ENCODE data around the gene HOGA1. TPM values are rescaled to one million over a fixed set of nuclear protein-coding genes. Genes with fewer than 3 reads are reported as not detected.
A peak's percentile ranks its signal among the peaks of the same experiment; 100 is the strongest.
"Not testable (repeated sequence)": the region's sequence is repeated elsewhere in the genome, so short reads cannot be mapped to it uniquely, and the experiment has no call there.

Gene HOGA1
- total RNA-seq, 1 donor from 2014 or later, result 1.6 TPM

DNA sequence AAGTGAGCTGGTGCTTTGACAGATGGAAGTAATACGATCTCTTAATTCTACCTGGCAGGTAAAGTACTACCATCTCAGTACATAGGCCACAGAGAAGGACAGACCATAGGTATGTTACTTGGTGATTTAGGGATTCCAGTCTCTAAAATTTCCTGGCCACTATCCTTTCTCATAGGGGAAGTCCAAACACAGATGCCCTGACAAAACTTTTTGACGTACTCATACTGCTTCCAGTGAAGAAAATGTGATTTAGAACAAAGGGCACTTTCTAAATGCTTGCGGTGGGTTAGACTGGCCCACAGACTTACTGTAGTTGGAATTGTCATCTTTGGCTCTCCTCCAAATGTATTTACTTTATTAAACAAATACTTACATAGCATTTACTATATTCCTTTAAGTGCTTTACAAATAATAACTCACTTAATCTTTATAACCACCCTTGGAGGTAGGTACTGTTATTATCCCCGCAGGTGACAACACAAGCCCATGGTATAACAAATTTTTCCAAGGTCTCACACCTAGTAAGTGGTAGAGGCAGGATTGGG is 59.3 kb downstream of the HOGA1 start:
- Histone ChIP-seq H3K27ac (ENCODE audit: low read depth, low read length) (no peak overlapping the region), H3K36me3 (ENCODE audit: control insufficient read depth in 3 of 3, insufficient read depth in 3 of 3, low read length in 3 of 3) (peaks cover 7 to 9% (median 8%) of the 10 kb centered on the region in 3 donors), H3K4me1 (ENCODE audit: control insufficient read depth in 3 of 3, insufficient read depth in 3 of 3, low read length in 3 of 3) (peaks cover 11 to 18% (median 13%) of the 10 kb centered on the region in 3 donors), H3K4me3 (ENCODE audit: low read length in 3 of 3) (no peak overlapping the region), H3K27me3 (ENCODE audit: control insufficient read depth in 3 of 3, insufficient read depth in 3 of 3, low read length in 3 of 3) (no peaks in the 10 kb centered on the region), H3K9me3 (ENCODE audit: control insufficient read depth in 3 of 3, low read length in 3 of 3) (no peaks in the 10 kb centered on the region), H3K9ac (ENCODE audit: low read depth in 1 of 3, low read length in 3 of 3) (no peak overlapping the region)

DNA sequence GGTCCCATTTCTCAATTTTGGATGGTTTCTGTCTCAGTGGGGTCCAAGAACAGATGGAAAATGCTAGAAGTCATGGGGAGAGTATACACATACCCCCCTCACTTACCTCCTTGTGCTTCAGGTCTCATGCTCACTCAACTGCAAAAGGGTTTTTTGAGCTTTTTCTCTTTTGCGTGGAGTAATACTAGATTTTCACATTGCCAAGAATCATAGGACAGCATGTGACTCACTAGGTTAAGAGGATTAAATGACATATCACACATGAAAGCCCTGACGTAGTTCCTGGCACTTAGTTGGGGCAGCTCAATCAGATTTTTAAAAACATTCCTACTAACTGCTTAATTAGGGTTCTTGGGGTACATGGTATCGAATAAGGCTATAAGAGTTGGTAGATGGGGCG is 60.7 kb downstream of the HOGA1 start:
- Histone ChIP-seq H3K4me3 (ENCODE audit: low read length in 3 of 3) (no peak overlapping the region), H3K36me3 (ENCODE audit: control insufficient read depth in 3 of 3, insufficient read depth in 3 of 3, low read length in 3 of 3) (peaks cover 7 to 9% (median 8%) of the 10 kb centered on the region in 3 donors), H3K4me1 (ENCODE audit: control insufficient read depth in 3 of 3, insufficient read depth in 3 of 3, low read length in 3 of 3) (peaks cover 12 to 24% (median 18%) of the 10 kb centered on the region in 3 donors), H3K9ac (ENCODE audit: low read depth in 1 of 3, low read length in 3 of 3) (no peak overlapping the region), H3K9me3 (ENCODE audit: control insufficient read depth in 3 of 3, low read length in 3 of 3) (no peaks in the 10 kb centered on the region), H3K27me3 (ENCODE audit: control insufficient read depth in 3 of 3, insufficient read depth in 3 of 3, low read length in 3 of 3) (no peaks in the 10 kb centered on the region), H3K27ac (ENCODE audit: low read depth, low read length) (no peak overlapping the region)

DNA sequence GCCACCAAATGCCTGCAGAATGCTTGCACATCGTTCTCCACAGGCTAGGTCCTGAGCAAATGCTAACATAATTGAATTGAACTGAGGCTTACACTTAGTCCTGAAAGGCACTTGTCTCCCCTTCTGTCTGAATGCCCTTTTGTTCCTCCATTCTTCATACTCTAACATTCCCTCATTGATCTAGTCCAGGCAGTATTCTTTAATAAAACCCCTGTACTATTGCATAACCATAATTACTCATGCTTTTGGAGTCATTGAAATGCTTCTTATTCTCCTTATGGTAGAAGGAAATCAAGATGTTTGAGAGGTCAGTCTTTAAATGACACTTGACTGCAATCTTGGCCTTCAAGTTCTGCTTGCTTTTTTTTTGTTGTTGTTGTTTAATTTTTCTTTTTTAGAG is 63.4 kb downstream of the HOGA1 start:
- Histone ChIP-seq H3K9me3 (ENCODE audit: control insufficient read depth in 3 of 3, low read length in 3 of 3) (no peaks in the 10 kb centered on the region), H3K9ac (ENCODE audit: low read depth in 1 of 3, low read length in 3 of 3) (no peak overlapping the region), H3K27me3 (ENCODE audit: control insufficient read depth in 3 of 3, insufficient read depth in 3 of 3, low read length in 3 of 3) (no peaks in the 10 kb centered on the region), H3K4me3 (ENCODE audit: low read length in 3 of 3) (no peak overlapping the region), H3K36me3 (ENCODE audit: control insufficient read depth in 3 of 3, insufficient read depth in 3 of 3, low read length in 3 of 3) (peaks cover 18 to 25% (median 18%) of the 10 kb centered on the region in 3 donors), H3K4me1 (ENCODE audit: control insufficient read depth in 3 of 3, insufficient read depth in 3 of 3, low read length in 3 of 3) (peaks cover 2 to 12% (median 7%) of the 10 kb centered on the region in 3 donors), H3K27ac (ENCODE audit: low read depth, low read length) (peak overlapping the region; percentile 2)

DNA sequence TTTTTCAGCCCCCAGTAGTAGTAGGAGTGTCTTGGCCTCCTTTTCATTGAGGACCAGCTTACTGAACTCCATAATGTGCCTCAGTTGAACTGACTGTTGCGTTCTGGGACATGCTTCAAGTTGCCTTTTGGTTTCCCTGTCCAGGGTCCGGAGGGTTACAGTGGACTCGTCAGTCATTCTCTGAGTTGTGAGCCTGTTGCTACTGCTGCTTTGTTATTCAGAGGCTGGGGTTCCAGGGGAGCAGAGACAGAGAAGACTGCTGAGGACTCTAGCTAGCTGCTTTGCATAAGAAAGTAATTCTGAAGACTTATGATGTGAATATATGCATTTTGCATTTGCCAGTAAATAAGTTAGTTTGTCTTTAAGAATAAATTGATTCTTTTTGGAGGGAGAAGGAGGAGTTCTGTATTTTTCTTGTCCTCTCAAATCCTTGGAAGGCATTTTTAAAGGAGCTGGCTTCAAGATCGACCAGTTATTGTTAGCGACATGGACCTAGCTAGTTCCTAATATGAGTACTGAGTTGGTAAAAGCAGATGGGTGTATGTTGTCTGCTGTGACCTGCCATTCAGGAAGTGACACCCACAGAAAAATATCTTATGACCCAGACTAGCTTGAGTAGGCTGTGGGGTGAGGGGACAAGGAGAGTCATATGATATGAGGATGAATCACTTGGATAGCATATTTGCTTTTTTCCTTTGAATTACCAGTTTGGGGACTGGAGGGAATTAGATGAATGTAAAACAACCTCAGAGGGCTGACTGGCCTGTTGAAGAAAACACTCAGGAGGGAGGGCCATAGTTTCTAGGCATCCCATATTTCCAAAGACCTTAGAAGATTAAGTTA is 64.6 kb downstream of the HOGA1 start:
- no peak overlapping the region for H3K4me3 ChIP-seq (ENCODE audit: low read length in 3 of 3)
- H3K4me1 ChIP-seq (ENCODE audit: control insufficient read depth in 3 of 3, insufficient read depth in 3 of 3, low read length in 3 of 3), result peaks cover 2 to 9% (median 7%) of the 10 kb centered on the region in 3 donors
- H3K9ac ChIP-seq (ENCODE audit: low read depth in 1 of 3, low read length in 3 of 3), result no peak overlapping the region
- no peaks in the 10 kb centered on the region for H3K9me3 ChIP-seq (ENCODE audit: control insufficient read depth in 3 of 3, low read length in 3 of 3)
- peaks cover 19 to 34% (median 22%) of the 10 kb centered on the region in 3 donors for H3K36me3 ChIP-seq (ENCODE audit: control insufficient read depth in 3 of 3, insufficient read depth in 3 of 3, low read length in 3 of 3)
- H3K27me3 ChIP-seq (ENCODE audit: control insufficient read depth in 3 of 3, insufficient read depth in 3 of 3, low read length in 3 of 3), result no peaks in the 10 kb centered on the region
- peak overlapping the region; percentile 80 for H3K27ac ChIP-seq (ENCODE audit: low read depth, low read length)

DNA sequence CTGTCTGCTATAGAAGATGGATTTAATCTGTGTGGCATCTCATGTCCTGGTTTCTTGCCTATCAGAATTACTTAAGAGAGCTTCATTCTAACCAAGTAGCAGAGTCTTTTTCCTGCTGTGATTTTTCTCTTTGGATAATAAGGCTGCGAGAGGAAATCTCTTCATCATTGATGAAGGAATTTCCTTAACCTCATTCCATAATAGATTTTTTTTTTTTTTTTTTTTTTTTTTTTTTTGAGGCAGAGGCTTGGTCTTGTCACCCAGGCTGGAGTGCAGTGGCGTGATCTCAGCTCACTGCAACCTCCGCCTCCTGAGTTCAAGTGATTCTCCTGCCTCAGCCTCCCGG is 65.2 kb downstream of the HOGA1 start:
- peak overlapping the region; percentile 80 for H3K27ac ChIP-seq (ENCODE audit: low read depth, low read length)
- peaks cover 18 to 39% (median 24%) of the 10 kb centered on the region in 3 donors for H3K36me3 ChIP-seq (ENCODE audit: control insufficient read depth in 3 of 3, insufficient read depth in 3 of 3, low read length in 3 of 3)
- H3K4me1 ChIP-seq (ENCODE audit: control insufficient read depth in 3 of 3, insufficient read depth in 3 of 3, low read length in 3 of 3); H3K9ac ChIP-seq (ENCODE audit: low read depth in 1 of 3, low read length in 3 of 3); H3K9me3 ChIP-seq (ENCODE audit: control insufficient read depth in 3 of 3, low read length in 3 of 3); H3K27me3 ChIP-seq (ENCODE audit: control insufficient read depth in 3 of 3, insufficient read depth in 3 of 3, low read length in 3 of 3); H3K4me3 ChIP-seq (ENCODE audit: low read length in 3 of 3): not testable (repeated sequence)

DNA sequence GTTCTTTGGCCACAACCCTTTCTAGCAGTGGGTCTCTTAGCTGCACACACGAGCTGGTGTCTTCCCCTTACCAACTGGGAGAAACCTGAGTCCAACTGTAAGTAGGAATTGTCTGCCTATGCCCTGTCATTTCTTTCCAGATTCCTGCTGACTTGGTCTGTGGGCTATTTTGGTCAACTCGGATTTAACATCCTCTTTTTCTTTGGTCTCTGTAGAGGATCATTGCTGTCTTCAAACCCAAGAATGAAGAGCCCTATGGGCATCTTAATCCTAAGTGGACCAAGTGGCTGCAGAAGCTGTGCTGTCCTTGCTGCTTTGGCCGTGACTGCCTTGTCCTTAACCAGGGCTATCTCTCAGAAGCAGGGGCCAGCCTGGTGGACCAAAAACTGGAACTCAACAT is 66.5 kb downstream of the HOGA1 start:
- peak overlapping the region; percentile 80 for H3K27ac ChIP-seq (ENCODE audit: low read depth, low read length)
- no peak overlapping the region for H3K9ac ChIP-seq (ENCODE audit: low read depth in 1 of 3, low read length in 3 of 3)
- no peaks in the 10 kb centered on the region for H3K27me3 ChIP-seq (ENCODE audit: control insufficient read depth in 3 of 3, insufficient read depth in 3 of 3, low read length in 3 of 3)
- no peaks in the 10 kb centered on the region for H3K9me3 ChIP-seq (ENCODE audit: control insufficient read depth in 3 of 3, low read length in 3 of 3)
- peaks cover 17 to 33% (median 18%) of the 10 kb centered on the region in 3 donors for H3K36me3 ChIP-seq (ENCODE audit: control insufficient read depth in 3 of 3, insufficient read depth in 3 of 3, low read length in 3 of 3)
- peaks cover 2 to 9% (median 7%) of the 10 kb centered on the region in 3 donors for H3K4me1 ChIP-seq (ENCODE audit: control insufficient read depth in 3 of 3, insufficient read depth in 3 of 3, low read length in 3 of 3)
- H3K4me3 ChIP-seq (ENCODE audit: low read length in 3 of 3), result no peak overlapping the region

DNA sequence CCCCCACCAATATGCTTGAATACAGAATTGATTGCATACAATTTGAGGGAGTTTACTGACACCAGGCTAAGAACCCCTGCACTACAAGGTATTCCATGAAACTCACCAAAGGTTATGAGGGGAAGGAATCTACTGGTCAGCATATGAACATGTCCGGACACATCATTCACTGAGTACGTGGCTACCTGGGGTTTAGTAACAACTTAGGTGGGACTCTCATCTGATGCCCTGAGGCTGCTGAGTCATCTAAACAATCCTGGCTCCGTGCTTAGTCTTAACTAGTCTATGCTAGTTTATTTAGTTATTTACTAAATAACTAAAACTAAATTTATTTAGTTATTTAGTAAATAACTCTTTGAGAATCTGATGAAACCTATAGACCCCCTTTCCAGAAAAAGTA is 67.6 kb downstream of the HOGA1 start:
- H3K36me3 ChIP-seq (ENCODE audit: control insufficient read depth in 3 of 3, insufficient read depth in 3 of 3, low read length in 3 of 3), result peaks cover 28 to 43% (median 29%) of the 10 kb centered on the region in 3 donors
- no peaks in the 10 kb centered on the region for H3K9me3 ChIP-seq (ENCODE audit: control insufficient read depth in 3 of 3, low read length in 3 of 3)
- no peak overlapping the region for H3K4me3 ChIP-seq (ENCODE audit: low read length in 3 of 3)
- no peak overlapping the region for H3K9ac ChIP-seq (ENCODE audit: low read depth in 1 of 3, low read length in 3 of 3)
- H3K27ac ChIP-seq (ENCODE audit: low read depth, low read length), result peak overlapping the region; percentile 80
- H3K4me1 ChIP-seq (ENCODE audit: control insufficient read depth in 3 of 3, insufficient read depth in 3 of 3, low read length in 3 of 3), result peaks cover 2 to 9% (median 7%) of the 10 kb centered on the region in 3 donors
- H3K27me3 ChIP-seq (ENCODE audit: control insufficient read depth in 3 of 3, insufficient read depth in 3 of 3, low read length in 3 of 3), result no peaks in the 10 kb centered on the region

DNA sequence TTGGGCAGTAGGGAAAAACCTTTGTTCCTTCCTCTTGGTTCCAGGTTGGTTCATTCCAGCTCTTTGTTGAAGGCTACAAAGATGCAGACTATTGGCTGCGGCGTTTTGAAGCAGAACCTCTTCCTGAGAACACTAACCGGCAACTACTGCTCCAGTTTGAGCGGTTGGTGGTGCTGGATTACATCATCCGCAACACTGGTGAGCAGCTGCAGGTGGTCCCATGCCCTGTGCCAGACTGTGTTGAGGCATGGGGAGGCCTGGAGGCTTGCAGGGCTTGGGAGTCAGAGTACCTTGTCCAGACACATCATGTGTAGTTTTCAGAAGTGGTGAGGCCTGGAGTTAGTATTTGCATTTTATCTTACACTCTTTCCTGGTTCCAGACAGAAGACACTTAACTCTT is 72.6 kb downstream of the HOGA1 start:
- no peak overlapping the region for H3K4me3 ChIP-seq (ENCODE audit: low read length in 3 of 3)
- peaks cover 21 to 50% (median 28%) of the 10 kb centered on the region in 3 donors for H3K36me3 ChIP-seq (ENCODE audit: control insufficient read depth in 3 of 3, insufficient read depth in 3 of 3, low read length in 3 of 3)
- no peaks in the 10 kb centered on the region for H3K27me3 ChIP-seq (ENCODE audit: control insufficient read depth in 3 of 3, insufficient read depth in 3 of 3, low read length in 3 of 3)
- no peaks in the 10 kb centered on the region for H3K9me3 ChIP-seq (ENCODE audit: control insufficient read depth in 3 of 3, low read length in 3 of 3)
- no peaks in the 10 kb centered on the region for H3K4me1 ChIP-seq (ENCODE audit: control insufficient read depth in 3 of 3, insufficient read depth in 3 of 3, low read length in 3 of 3)
- H3K27ac ChIP-seq (ENCODE audit: low read depth, low read length), result no peak overlapping the region
- H3K9ac ChIP-seq (ENCODE audit: low read depth in 1 of 3, low read length in 3 of 3), result peak overlapping the region in 1 of 3 donors; percentile 33

DNA sequence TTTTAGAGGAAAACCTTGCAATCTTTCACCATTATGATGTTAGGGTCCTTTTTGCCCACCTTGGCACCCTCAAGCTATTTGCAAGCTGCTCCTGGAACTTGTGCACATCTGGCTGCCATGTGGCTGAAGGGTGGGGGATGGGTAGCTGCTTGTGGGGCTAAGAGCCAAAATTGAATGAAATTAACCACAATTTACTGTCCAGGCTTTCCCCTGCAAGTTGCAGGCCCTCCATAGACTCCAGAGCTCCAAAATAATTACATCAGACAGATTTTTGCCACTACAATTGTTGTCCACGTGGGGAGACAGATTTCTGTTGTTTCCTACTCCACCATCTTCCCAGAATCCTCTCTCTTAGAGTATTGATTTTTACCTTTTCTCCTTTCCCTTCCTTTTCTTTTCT is 75.4 kb downstream of the HOGA1 start:
- Histone ChIP-seq H3K9me3 (ENCODE audit: control insufficient read depth in 3 of 3, low read length in 3 of 3) (no peaks in the 10 kb centered on the region), H3K27me3 (ENCODE audit: control insufficient read depth in 3 of 3, insufficient read depth in 3 of 3, low read length in 3 of 3) (no peaks in the 10 kb centered on the region), H3K4me3 (ENCODE audit: low read length in 3 of 3) (no peak overlapping the region), H3K4me1 (ENCODE audit: control insufficient read depth in 3 of 3, insufficient read depth in 3 of 3, low read length in 3 of 3) (no peaks in the 10 kb centered on the region), H3K36me3 (ENCODE audit: control insufficient read depth in 3 of 3, insufficient read depth in 3 of 3, low read length in 3 of 3) (peaks cover 18 to 39% (median 37%) of the 10 kb centered on the region in 3 donors), H3K9ac (ENCODE audit: low read depth in 1 of 3, low read length in 3 of 3) (no peak overlapping the region), H3K27ac (ENCODE audit: low read depth, low read length) (no peak overlapping the region)
